ENCODE results near the gene SLC6A1. TPM values are rescaled to one million over a fixed set of nuclear protein-coding genes. Genes with fewer than 3 reads are reported as not detected.

The SLC6A1 gene
- total RNA-seq, 1 experiment from 2014 or later = not detected

- peaks cover 38% of the 10 kb centered on the region for H3K27me3 Mint-ChIP-seq (ENCODE audit: low read depth)
- no peak overlapping the region for H2AK5ac ChIP-seq (ENCODE audit: insufficient read length, low read length)
These were observed 31.6 kb downstream of the SLC6A1 start for GRCh38 chr3:11024181-11024580.

More at GRCh38 chr3:11024181-11024580, 31.6 kb downstream of the SLC6A1 start:
- H2BK12ac ChIP-seq (ENCODE audit: insufficient read length, low read depth, low read length) = no peak overlapping the region
- no peak overlapping the region for H3T11ph ChIP-seq (ENCODE audit: low read length)
- H3K9me3 ChIP-seq (ENCODE audit: control insufficient read depth, low read depth, low read length) = peaks cover 7% of the 10 kb centered on the region
- H3K79me2 ChIP-seq (ENCODE audit: insufficient read depth, low read length) = no peaks in the 10 kb centered on the region
- no peaks in the 10 kb centered on the region for H4K20me1 ChIP-seq (ENCODE audit: control insufficient read depth, insufficient read depth, insufficient read length)
- no peak for TF ChIP-seq CTCF (conservative IDR thresholded peaks at IDR 0.05)
- no peaks in the 10 kb centered on the region for H3K79me1 ChIP-seq (ENCODE audit: insufficient read depth, low read depth, low read length, poor library complexity, severe bottlenecking)
- H3K18ac ChIP-seq (ENCODE audit: insufficient read length, low read depth, low read length) = no peak overlapping the region
- H3K14ac ChIP-seq (ENCODE audit: insufficient read depth, low read length) = no peak overlapping the region
- H2BK120ac ChIP-seq (ENCODE audit: low read depth, low read length, poor library complexity, severe bottlenecking) = no peak overlapping the region
- no peaks in the 10 kb centered on the region for H3K23me2 ChIP-seq (ENCODE audit: insufficient read length, low read depth, low read length, poor library complexity, severe bottlenecking)
- DNase-seq = no peak
- no peak overlapping the region for H3K23ac ChIP-seq (ENCODE audit: insufficient read length, low read depth, low read length)
- no peaks in the 10 kb centered on the region for H3K27me3 ChIP-seq (ENCODE audit: insufficient read depth, low read length)
- no peak overlapping the region for H3K27ac ChIP-seq (ENCODE audit: insufficient read length, low read depth, low read length)
- no peak overlapping the region for H2BK15ac ChIP-seq (ENCODE audit: low read depth, low read length)
- no peak overlapping the region for H2AFZ ChIP-seq (ENCODE audit: low read length)
- H3K4ac ChIP-seq (ENCODE audit: low read depth, low read length) = no peak overlapping the region
- WGBS (ENCODE audit: extremely low coverage, insufficient read length, low lambda C conversion rate) = no CpG with 5 or more reads among the region's 4 CpGs
- H4K91ac ChIP-seq (ENCODE audit: insufficient read length, low read depth, low read length) = no peak overlapping the region
- no peak overlapping the region for H3K4me2 ChIP-seq (ENCODE audit: insufficient read depth, insufficient read length, low read length)
- no peak overlapping the region for H3K56ac ChIP-seq (ENCODE audit: insufficient read length, low read depth, low read length)
- Mint-ChIP-seq H3K9me3 (peaks cover 29 to 35% of the 10 kb centered on the region in 2 experiments), H3K4me1 (no peaks in the 10 kb centered on the region), H3K36me3 (ENCODE audit: insufficient read depth in 1 of 3, low read depth in 3 of 3) (peaks cover 15 to 29% (median 23%) of the 10 kb centered on the region in 3 experiments), H3K4me3 (no peak overlapping the region), H3K27ac (no peak overlapping the region)
- H4K8ac ChIP-seq (replicated peaks; ENCODE audit: insufficient read length, low read depth, low read length) = no peak overlapping the region
- no peaks in the 10 kb centered on the region for H3K4me1 ChIP-seq (ENCODE audit: insufficient read depth, low read length)
- H2BK20ac ChIP-seq (ENCODE audit: low read depth, low read length, poor library complexity, severe bottlenecking) = no peak overlapping the region
- H4K5ac ChIP-seq (ENCODE audit: insufficient read length, low read depth, low read length) = no peak overlapping the region
- H3K9ac ChIP-seq (ENCODE audit: extremely low read depth, insufficient read length, low read length) = no peak overlapping the region
- H2BK5ac ChIP-seq (ENCODE audit: insufficient read length, low read length) = no peak overlapping the region
